Smooth muscle cell (in vitro differentiated cells): ENCODE measurements around the gene RPL38. TPM values are rescaled to one million over a fixed set of nuclear protein-coding genes. Genes with fewer than 3 reads are reported as not detected.
A peak's percentile ranks its signal among the peaks of the same experiment; 100 is the strongest.

Experiments used
- DNase-seq: peaks from one replicate; lab custom pipeline; 2025; ENCODE audit not compliant: unreplicated experiment; lab: John Stamatoyannopoulos, UW
- H2AFZ ChIP-seq: fragments of 200-600 bp; sonication (generic); 2 replicates; pipeline ENCODE4 v1.6.0; 2016; ENCODE audit warnings: antibody characterized with exemption, low read depth, mild to moderate bottlenecking
- H3F3A ChIP-seq: fragments of 200-600 bp; sonication (generic); 2 replicates; pipeline ENCODE4 v1.6.0; 2017; ENCODE audit warnings: antibody characterized with exemption, low read depth
- H3K27ac ChIP-seq: fragments of 200-600 bp; sonication (generic); 2 replicates; pipeline ENCODE4 v1.5.1; 2016; ENCODE audit warnings: low read depth, mild to moderate bottlenecking
- H3K27me3 ChIP-seq: fragments of 200-600 bp; sonication (generic); 2 replicates; pipeline ENCODE4 v1.6.1; 2016; ENCODE audit warnings: low read depth, mild to moderate bottlenecking
- H3K36me3 ChIP-seq: fragments of 200-600 bp; sonication (generic); 2 replicates; pipeline ENCODE4 v1.5.1; 2016; ENCODE audit warnings: low read depth
- H3K4me1 ChIP-seq: fragments of 200-600 bp; sonication (generic); 2 replicates; pipeline ENCODE4 v1.5.1; 2016; ENCODE audit warnings: low read depth
- H3K4me2 ChIP-seq: fragments of 200-600 bp; sonication (generic); 2 replicates; pipeline ENCODE4 v1.6.0; 2016; ENCODE audit warnings: mild to moderate bottlenecking
- H3K4me3 ChIP-seq: fragments of 200-600 bp; sonication (generic); 2 replicates; pipeline ENCODE4 v1.5.1; 2016; ENCODE audit warnings: mild to moderate bottlenecking
- H3K79me2 ChIP-seq: fragments of 200-600 bp; sonication (generic); 2 replicates; pipeline ENCODE4 v1.6.0; 2016; ENCODE audit warnings: low read depth, mild to moderate bottlenecking
- H3K9ac ChIP-seq: fragments of 200-600 bp; sonication (generic); 2 replicates; pipeline ENCODE4 v1.6.0; 2016; ENCODE audit warnings: low read depth
- H3K9me3 ChIP-seq: fragments of 200-600 bp; sonication (generic); replicated peaks from 2 replicates; pipeline ENCODE4 v1.5.1; 2016; ENCODE audit warnings: low read depth
- H4K20me1 ChIP-seq: fragments of 200-600 bp; sonication (generic); 2 replicates; pipeline ENCODE4 v1.6.0; 2016; ENCODE audit warnings: low read depth
- WGBS: methylation state at CpG from one replicate; pipeline ENCODE4 v1.1.7; 2016; ENCODE audit warnings: low lambda C conversion rate; 5-methylcytosine and 5-hydroxymethylcytosine counted together
- polyA plus RNA-seq: library from polyadenylated mRNA; unstranded; fragments of >200 nt; fragmentation: Nextera tagmentation; extraction: Ambion mirVana; gene quantifications from 2 replicates; pipeline ENCODE4 v1.2.1, GENCODE V29; 2016
- total RNA-seq: library from RNA; depleted of rRNA; stranded (reverse); fragments of >200 nt; gene quantifications from 2 replicates; pipeline ENCODE4 v1.2.3, GENCODE V29; 2014
- TF ChIP-seq, protein P1 (sequence below): fragments of 200-600 bp; sonication (generic); IDR thresholded peaks from 2 replicates; pipeline ENCODE4 v1.5.1; 2017; ENCODE audit warnings: borderline replicate concordance, mild to moderate bottlenecking, antibody characterized with exemption; ENCODE audit not compliant: insufficient read depth, poor library complexity, severe bottlenecking

The RPL38 gene
- total and polyA plus RNA-seq, 2 experiments from 2014 or later, result 449 to 889 TPM

DNA sequence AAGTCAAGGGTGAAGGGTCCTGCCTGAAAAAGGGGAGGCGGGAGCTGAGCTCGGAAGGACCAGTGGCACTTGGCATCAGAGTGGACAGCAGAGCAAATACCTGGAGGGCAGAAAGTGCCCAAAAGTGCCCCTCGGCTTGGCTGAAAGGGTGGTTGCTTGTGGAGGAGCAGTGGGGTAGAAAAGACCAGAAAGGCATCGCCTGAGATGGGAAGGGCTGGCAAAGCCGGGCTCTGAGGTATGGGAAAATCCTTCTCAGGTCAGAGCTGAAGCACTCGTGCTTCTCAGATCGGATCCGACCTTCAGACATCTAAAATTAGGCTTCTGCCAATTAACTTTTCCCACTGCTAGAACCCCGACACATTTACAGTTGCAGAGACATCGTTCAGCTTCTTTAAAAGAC is 1.5 kb upstream of the RPL38 start:
- Histone ChIP-seq H3K79me2 (peaks cover 31% of the 10 kb centered on the region), H3F3A (no peaks in the 10 kb centered on the region), H3K27ac (no peak overlapping the region), H3K36me3 (peaks cover 4% of the 10 kb centered on the region), H3K4me3 (no peak overlapping the region), H3K9me3 (no peaks in the 10 kb centered on the region), H3K9ac (no peak overlapping the region), H3K4me1 (peaks cover 16% of the 10 kb centered on the region), H3K4me2 (no peak overlapping the region), H2AFZ (no peak overlapping the region), H4K20me1 (peaks cover 33% of the 10 kb centered on the region), H3K27me3 (no peaks in the 10 kb centered on the region)
- DNase-seq, result no peak
- TF ChIP-seq, protein P1, sequence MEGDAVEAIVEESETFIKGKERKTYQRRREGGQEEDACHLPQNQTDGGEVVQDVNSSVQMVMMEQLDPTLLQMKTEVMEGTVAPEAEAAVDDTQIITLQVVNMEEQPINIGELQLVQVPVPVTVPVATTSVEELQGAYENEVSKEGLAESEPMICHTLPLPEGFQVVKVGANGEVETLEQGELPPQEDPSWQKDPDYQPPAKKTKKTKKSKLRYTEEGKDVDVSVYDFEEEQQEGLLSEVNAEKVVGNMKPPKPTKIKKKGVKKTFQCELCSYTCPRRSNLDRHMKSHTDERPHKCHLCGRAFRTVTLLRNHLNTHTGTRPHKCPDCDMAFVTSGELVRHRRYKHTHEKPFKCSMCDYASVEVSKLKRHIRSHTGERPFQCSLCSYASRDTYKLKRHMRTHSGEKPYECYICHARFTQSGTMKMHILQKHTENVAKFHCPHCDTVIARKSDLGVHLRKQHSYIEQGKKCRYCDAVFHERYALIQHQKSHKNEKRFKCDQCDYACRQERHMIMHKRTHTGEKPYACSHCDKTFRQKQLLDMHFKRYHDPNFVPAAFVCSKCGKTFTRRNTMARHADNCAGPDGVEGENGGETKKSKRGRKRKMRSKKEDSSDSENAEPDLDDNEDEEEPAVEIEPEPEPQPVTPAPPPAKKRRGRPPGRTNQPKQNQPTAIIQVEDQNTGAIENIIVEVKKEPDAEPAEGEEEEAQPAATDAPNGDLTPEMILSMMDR, result no peak
- WGBS, result 85% methylated on average over 10 of the region's 10 CpGs

DNA sequence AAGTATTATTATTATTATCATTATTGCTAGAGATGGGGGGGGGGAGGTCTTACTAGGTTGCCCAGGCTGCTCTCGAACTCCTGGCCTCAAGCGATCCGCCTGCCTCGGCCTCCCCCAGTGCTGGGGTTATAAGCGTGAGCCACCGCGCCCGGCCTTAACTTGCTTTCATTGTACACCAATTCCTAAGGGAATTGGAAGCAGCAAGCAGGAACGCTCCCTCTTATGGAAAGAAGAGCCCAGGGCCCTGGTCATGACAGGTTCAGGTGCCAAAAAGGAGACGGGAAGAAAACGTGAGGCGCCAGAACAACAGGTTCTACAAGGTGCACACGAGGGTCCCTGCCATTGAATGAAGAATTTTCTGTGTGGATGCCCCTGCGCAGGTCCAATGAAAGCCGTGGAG is 540 bp upstream of the RPL38 start:
- DNase-seq, result no peak
- H3K9me3 ChIP-seq, result no peaks in the 10 kb centered on the region
- peaks cover 4% of the 10 kb centered on the region for H3K36me3 ChIP-seq
- 62% methylated on average over 15 of the region's 15 CpGs for WGBS
- H2AFZ ChIP-seq, result peak overlapping the region; percentile 84
- H3K4me3 ChIP-seq, result peak overlapping the region; percentile 75
- H3K9ac ChIP-seq, result no peak overlapping the region
- TF ChIP-seq, protein P1, result no peak
- no peak overlapping the region for H3K27ac ChIP-seq
- H3K4me2 ChIP-seq, result peak overlapping the region; percentile 81
- peaks cover 35% of the 10 kb centered on the region for H3K79me2 ChIP-seq
- peaks cover 43% of the 10 kb centered on the region for H4K20me1 ChIP-seq
- H3F3A ChIP-seq, result no peaks in the 10 kb centered on the region
- H3K4me1 ChIP-seq, result peaks cover 16% of the 10 kb centered on the region
- no peaks in the 10 kb centered on the region for H3K27me3 ChIP-seq

DNA sequence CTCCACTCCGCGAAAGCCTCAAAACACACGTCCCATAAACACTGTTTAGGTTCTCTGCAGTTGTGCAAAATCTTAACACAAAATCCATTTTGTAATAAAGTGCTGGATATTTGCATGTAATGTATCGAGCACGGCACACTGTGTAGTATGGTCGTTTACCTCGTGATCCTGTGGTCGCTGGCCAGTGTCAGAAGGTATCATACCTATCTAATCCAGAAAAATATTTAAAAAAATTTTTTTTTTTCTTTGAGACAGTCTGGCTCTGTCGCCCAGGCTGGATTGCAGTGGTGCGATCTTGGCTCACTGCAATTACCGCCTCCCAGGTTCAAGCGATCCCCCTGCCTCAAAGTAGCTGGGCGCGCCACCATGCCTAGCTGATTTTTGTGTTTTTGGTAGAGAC is 996 bp downstream of the RPL38 start:
- peaks cover 4% of the 10 kb centered on the region for H3K36me3 ChIP-seq
- H4K20me1 ChIP-seq, result peaks cover 58% of the 10 kb centered on the region

DNA sequence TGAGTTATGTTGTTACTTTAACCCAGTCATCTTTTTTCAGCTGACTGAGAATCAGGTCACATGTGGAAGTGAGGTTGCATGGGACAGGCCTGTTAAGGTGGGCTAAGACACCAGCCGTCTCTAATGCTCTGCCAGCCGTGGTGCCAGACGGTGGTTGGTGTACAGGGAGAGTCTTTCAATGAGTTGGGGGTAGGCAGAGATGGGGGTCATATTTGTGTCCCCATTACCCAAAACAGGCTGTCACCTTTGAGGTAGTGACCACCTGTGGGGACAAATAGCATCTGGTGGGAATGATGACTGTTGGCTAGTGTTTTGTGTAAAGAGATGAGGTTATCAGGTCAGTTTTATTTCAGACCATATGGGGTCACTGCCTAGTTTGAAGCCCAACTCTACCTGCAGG is 1.8 kb downstream of the RPL38 start:
- 97% methylated on average over 3 of the region's 3 CpGs for WGBS
- peak overlapping the region; percentile 96 for H3K4me2 ChIP-seq
- peaks cover 5% of the 10 kb centered on the region for H3F3A ChIP-seq
- no peak overlapping the region for H2AFZ ChIP-seq
- peak overlapping the region; percentile 92 for H3K9ac ChIP-seq
- TF ChIP-seq, protein P1, result no peak
- H3K36me3 ChIP-seq, result peaks cover 4% of the 10 kb centered on the region
- H3K27me3 ChIP-seq, result no peaks in the 10 kb centered on the region
- peaks cover 66% of the 10 kb centered on the region for H4K20me1 ChIP-seq
- H3K9me3 ChIP-seq, result no peaks in the 10 kb centered on the region
- no peak overlapping the region for H3K4me3 ChIP-seq
- peak overlapping the region; percentile 66 for H3K27ac ChIP-seq
- H3K79me2 ChIP-seq, result peaks cover 35% of the 10 kb centered on the region
- no peak for DNase-seq
- H3K4me1 ChIP-seq, result peaks cover 16% of the 10 kb centered on the region

More for the DNA sequence above, 996 bp downstream of the RPL38 start:
- Histone ChIP-seq H3K9me3 (no peaks in the 10 kb centered on the region), H3K27ac (peak overlapping the region; percentile 66), H3K79me2 (peaks cover 35% of the 10 kb centered on the region), H2AFZ (no peak overlapping the region), H3F3A (no peaks in the 10 kb centered on the region), H3K4me3 (peak overlapping the region; percentile 75), H3K4me2 (peak overlapping the region; percentile 96), H3K27me3 (no peaks in the 10 kb centered on the region), H3K4me1 (peaks cover 16% of the 10 kb centered on the region), H3K9ac (peak overlapping the region; percentile 92)
- TF ChIP-seq, protein P1, result no peak
- WGBS, result 40% methylated on average over 14 of the region's 14 CpGs
- no peak for DNase-seq
